GM12891 (cell line): Measurements from ENCODE around the gene ITM2C.

ENCODE experiments used
- DNase-seq: peaks from one replicate; pipeline ENCODE4 v3.0.0; 2011; ENCODE audit warnings: low spot score; ENCODE audit not compliant: insufficient read length
- FAIRE-seq: peaks from 2 replicates; lab custom pipeline; 2011; peaks lifted over from hg19 to GRCh38; lab: Jason Lieb, UNC
- PAX5 ChIP-seq: IDR thresholded peaks from 2 replicates; pipeline ENCODE4 v1.6.1; 2011; ENCODE audit warnings: low read length, moderate library complexity, mild to moderate bottlenecking; ENCODE audit not compliant: insufficient read depth, severe bottlenecking
- POLR2A ChIP-seq: IDR thresholded peaks from 2 replicates; pipeline ENCODE4 v1.6.1; 2011; ENCODE audit warnings: low read depth, low read length, control low read depth
- POLR2AphosphoS5 ChIP-seq: IDR thresholded peaks from 2 replicates; pipeline ENCODE4 v1.6.1; 2011; ENCODE audit warnings: low read depth, low read length, control low read depth
- POU2F2 ChIP-seq: IDR thresholded peaks from 2 replicates; pipeline ENCODE4 v1.6.1; 2011; ENCODE audit warnings: low read depth, mild to moderate bottlenecking, control low read depth, low read length, moderate library complexity
- SPI1 ChIP-seq: IDR thresholded peaks from 2 replicates; pipeline ENCODE4 v1.6.1; 2011; ENCODE audit warnings: low read depth, low read length, control low read depth
- TAF1 ChIP-seq: IDR thresholded peaks from 2 replicates; pipeline ENCODE4 v1.6.1; 2011; ENCODE audit warnings: low read depth, low read length, control low read depth

Gene ITM2C

DNA sequence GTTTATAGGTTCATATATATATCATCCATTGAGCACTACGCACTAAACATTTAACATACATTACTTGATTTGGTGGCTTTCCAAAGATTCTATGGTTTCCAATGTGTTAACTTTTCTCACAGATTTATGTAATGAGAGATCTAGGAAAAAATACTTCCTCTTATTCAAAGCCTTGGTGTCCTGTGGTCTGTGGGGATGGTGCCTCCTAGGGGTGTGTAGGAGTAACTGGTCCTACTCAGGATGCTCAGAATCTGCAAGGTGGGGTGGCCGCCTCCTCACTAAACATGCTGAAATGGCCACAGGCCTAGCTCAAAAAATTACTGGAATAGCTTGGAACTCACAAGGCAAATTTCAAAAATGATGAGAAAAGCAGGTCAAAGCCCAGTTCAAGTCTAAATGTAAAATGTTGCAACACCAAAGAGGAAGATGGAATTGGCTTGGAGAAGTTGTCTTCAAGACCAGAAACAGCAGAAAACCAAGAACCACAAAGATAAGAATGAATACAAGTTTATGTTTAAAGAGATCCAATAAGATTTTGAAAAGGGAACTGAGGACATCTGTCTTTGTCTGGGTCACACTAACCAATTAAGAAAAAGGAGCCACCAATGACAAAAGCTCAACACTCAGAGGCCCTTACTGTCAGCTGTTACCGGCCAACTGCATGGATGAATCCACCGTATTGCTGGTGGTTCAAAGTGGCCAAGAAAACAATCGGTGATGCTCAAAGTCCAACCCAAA lies 48.8 kb downstream of the ITM2C start:
- FAIRE-seq, result peak; percentile 87
- TF ChIP-seq TAF1 (no peak), SPI1 (peak; percentile 70), POU2F2 (no peak), PAX5 (no peak), POLR2A (no peak), POLR2AphosphoS5 (no peak)
- DNase-seq, result no peak

DNA sequence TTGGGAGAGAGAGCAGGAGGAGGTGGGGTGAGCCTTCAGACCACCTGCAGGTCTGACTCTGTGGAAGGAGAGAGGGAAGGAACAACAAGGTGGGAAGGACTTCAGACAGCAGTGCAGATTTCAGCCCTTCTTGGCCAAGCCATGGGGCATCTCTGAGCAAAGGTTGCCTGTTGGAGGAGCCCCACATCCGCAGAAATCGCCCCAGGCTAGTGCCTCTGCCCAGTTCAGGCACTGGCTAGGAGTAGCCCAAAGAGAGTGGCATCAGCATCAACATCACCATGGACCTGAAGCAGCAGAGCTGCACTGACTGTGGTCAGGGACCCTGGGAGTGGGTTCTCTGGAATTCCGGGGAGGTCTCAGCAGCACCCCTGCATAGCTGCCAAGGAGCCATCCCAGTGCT lies 50.1 kb downstream of the ITM2C start:
- TF ChIP-seq TAF1 (no peak), POU2F2 (no peak), POLR2A (no peak), SPI1 (no peak), POLR2AphosphoS5 (no peak), PAX5 (no peak)
- DNase-seq (no peak), FAIRE-seq (no peak)

GRCh38 chr2:230915319-230915718 lies 50.6 kb downstream of the ITM2C start:
- FAIRE-seq (peak; percentile 84), DNase-seq (no peak)
- TF ChIP-seq POLR2A (no peak), TAF1 (no peak), SPI1 (no peak), PAX5 (no peak), POLR2AphosphoS5 (no peak), POU2F2 (no peak)

DNA sequence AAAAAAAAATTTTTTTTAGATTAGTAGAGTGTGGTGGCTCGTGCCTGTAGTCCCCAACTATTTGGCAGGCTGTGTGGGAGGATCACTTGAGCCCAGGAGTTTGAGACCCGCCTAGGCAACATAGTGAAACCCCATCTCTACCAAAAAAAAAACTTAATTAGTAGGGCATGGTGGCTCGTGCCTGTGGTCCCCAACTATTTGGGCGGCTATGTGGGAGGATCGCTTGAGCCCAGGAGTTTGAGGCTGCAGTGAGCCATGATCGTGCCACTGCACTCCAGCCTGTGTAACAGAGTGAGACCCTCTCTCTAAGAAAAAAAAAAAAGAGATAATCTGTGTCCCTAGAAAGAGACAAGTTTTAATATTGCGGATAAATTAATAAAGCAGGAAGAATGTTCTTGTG lies 51.5 kb downstream of the ITM2C start:
- peak; percentile 23 for FAIRE-seq
- no peak for DNase-seq
- no peak for TF ChIP-seq POLR2A
- TF ChIP-seq POLR2AphosphoS5, result no peak

- no peak for DNase-seq
- no peak for FAIRE-seq
- TF ChIP-seq POU2F2, result no peak
- no peak for TF ChIP-seq PAX5
- no peak for TF ChIP-seq POLR2A
- TF ChIP-seq SPI1, result no peak
- TF ChIP-seq POLR2AphosphoS5, result no peak
- no peak for TF ChIP-seq TAF1
These were observed 54.5 kb downstream of the ITM2C start for GRCh38 chr2:230919240-230919639.

DNA sequence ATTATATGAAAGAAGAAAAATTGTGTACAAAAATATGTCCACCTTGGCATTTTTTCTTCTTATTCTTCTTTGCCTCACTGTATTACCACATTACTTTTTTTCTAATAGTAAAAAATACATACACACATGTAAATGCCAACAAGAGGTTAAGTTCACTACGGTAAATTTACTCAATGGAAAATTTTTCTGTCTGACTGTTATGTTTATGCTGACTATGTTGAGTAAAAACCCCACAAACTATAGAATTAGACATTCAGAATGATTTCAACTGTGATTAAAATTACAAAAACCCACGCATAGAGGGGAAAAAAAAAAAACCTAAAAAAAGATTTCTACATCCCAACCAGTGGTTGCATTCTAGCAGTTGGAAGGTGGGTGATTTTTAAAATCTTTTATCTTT lies 54.9 kb downstream of the ITM2C start:
- TF ChIP-seq SPI1 (no peak), TAF1 (no peak), POLR2AphosphoS5 (no peak), POLR2A (no peak), POU2F2 (no peak), PAX5 (no peak)
- no peak for FAIRE-seq
- no peak for DNase-seq

GRCh38 chr2:230920167-230920566 lies 55.4 kb downstream of the ITM2C start:
- DNase-seq (no peak), FAIRE-seq (peak; percentile 82)
- TF ChIP-seq SPI1 (no peak), PAX5 (no peak), TAF1 (peak; percentile 48; the same call in 1 of the 2 replicates), POLR2AphosphoS5 (no peak)

DNA sequence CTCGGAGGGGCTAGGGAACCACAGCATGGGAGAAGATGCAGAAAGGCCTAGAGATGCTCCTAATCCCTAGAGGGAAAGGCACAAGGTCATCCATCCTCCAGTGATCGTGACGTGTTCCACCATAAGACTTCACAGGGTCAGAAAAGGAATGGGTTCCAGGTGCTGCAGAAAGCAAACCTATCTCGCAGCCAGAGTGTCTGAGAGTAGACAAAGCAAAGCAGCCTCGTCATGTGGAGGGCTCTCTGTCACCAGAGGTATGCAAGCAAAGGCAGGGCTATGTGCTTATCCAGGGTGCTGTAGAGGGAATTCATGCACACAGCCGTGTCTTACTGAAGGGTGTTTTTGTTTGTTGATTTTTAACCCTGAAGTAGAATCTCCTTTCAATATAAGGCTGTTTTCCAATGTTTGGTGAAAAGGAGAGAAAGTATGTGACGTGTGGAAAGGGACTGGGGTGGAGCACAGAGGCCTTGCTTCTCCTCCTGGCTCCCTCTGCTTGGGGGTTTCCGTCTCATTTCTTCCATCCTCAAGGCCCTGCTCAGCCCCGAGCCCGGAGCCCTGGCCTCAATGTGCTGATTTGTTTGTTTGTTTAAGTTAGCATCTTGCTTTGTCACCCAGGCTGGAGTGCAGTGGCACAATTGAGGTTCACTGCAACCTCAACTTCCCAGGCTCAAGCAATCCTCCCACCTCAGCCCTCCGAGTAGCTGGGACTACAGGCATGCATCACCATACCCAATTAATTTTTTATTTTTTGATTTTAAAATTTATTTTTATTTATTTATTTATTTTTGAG lies 57.3 kb downstream of the ITM2C start:
- peak; percentile 66 for FAIRE-seq
- TF ChIP-seq POLR2A (peak; percentile 54), PAX5 (no peak), POLR2AphosphoS5 (no peak; the same call in 1 of the 2 replicates), SPI1 (no peak), TAF1 (no peak), POU2F2 (peak; percentile 12; the same call in 1 of the 2 replicates)
- DNase-seq, result no peak

- FAIRE-seq (peak; percentile 87), DNase-seq (no peak)
- peak; percentile 34; the same call in 1 of the 2 replicates for TF ChIP-seq TAF1
- TF ChIP-seq POU2F2, result no peak
These were observed 58.4 kb downstream of the ITM2C start for GRCh38 chr2:230922951-230923717.
